A673 (cell line): ENCODE data around the gene SLC26A1. TPM values are rescaled to one million over a fixed set of nuclear protein-coding genes. Genes with fewer than 3 reads are reported as not detected.
A peak's percentile ranks its signal among the peaks of the same experiment; 100 is the strongest.

Experiments used
- BruUV-seq: library from RNA; stranded (reverse); fragments of 400-500 nt; replicated peaks from 2 replicates; lab custom pipeline; 2021; lab: Mats Ljungman, UMichigan
- CTCF ChIA-PET: fragments of 300-600 bp; sonication (Branson Sonifier 250); formaldehyde crosslinking; loops from one replicate; lab custom pipeline; 2022; ENCODE audit warnings: antibody characterized with exemption; lab: Charles Lee
- POLR2A ChIA-PET: fragments of 300-600 bp; sonication (Branson Sonifier 250); formaldehyde crosslinking; loops from one replicate; lab custom pipeline; 2022; ENCODE audit warnings: antibody characterized with exemption; ENCODE audit not compliant: low non-redundant PET; lab: Charles Lee
- DNase-seq: peaks from one replicate; pipeline ENCODE4 v3.0.0-alpha.2; 2015; ENCODE audit warnings: low spot score
- H3K27ac ChIP-seq: fragments of 200-600 bp; sonication (generic); 2 replicates; pipeline ENCODE4 v1.5.1; 2016; ENCODE audit warnings: mixed run types, low read depth, mild to moderate bottlenecking, mixed read lengths, antibody characterized with exemption, low read length; ENCODE audit not compliant: poor library complexity, severe bottlenecking
- H3K27me3 ChIP-seq: fragments of 200-600 bp; sonication (generic); replicated peaks from 2 replicates; pipeline ENCODE4 v1.6.1; 2017; ENCODE audit warnings: mixed run types, low read depth, mild to moderate bottlenecking, mixed read lengths, antibody characterized with exemption, low read length; ENCODE audit not compliant: insufficient read depth, poor library complexity
- H3K36me3 ChIP-seq: fragments of 200-600 bp; sonication (generic); 2 replicates; pipeline ENCODE4 v1.6.1; 2016; ENCODE audit warnings: mixed run types, mild to moderate bottlenecking, mixed read lengths, antibody characterized with exemption, low read length; ENCODE audit not compliant: insufficient read depth, poor library complexity, severe bottlenecking
- H3K4me1 ChIP-seq: fragments of 200-600 bp; sonication (generic); 2 replicates; pipeline ENCODE4 v1.6.1; 2017; ENCODE audit warnings: mixed run types, mild to moderate bottlenecking, mixed read lengths, antibody characterized with exemption, low read length; ENCODE audit not compliant: insufficient read depth, poor library complexity, severe bottlenecking
- H3K4me3 ChIP-seq: fragments of 200-600 bp; sonication (generic); 2 replicates; pipeline ENCODE4 v1.5.1; 2016; ENCODE audit warnings: low read depth, mixed run types, mild to moderate bottlenecking, mixed read lengths, low read length; ENCODE audit not compliant: poor library complexity, severe bottlenecking
- H3K9me3 ChIP-seq: fragments of 200-600 bp; sonication (generic); 2 replicates; pipeline ENCODE4 v1.6.1; 2016; ENCODE audit warnings: mixed run types, low read depth, mild to moderate bottlenecking, mixed read lengths, antibody characterized with exemption, low read length; ENCODE audit not compliant: poor library complexity, severe bottlenecking
- EZH2 ChIP-seq: fragments of 200-600 bp; sonication (generic); IDR thresholded peaks from 2 replicates; pipeline ENCODE4 v1.6.1; 2017; ENCODE audit warnings: borderline replicate concordance, low read depth, mild to moderate bottlenecking, mixed read lengths, antibody characterized with exemption, low read length; ENCODE audit not compliant: poor library complexity, severe bottlenecking
- intact Hi-C: fragments of 100-400 bp; cut with micrococcal nuclease; formaldehyde crosslinking; loops from one replicate; pipeline ENCODE4 v1.10.0; 2022; ENCODE audit not compliant: unreplicated experiment
- total RNA-seq: library from RNA; stranded (reverse); gene quantifications from 2 replicates; pipeline ENCODE4 v1.2.3, GENCODE V29; 2021
- TF ChIP-seq, protein P1 (sequence below): fragments of 300-800, 200-600 bp; sonication (generic); conservative IDR thresholded peaks from 2 replicates; pipeline ENCODE4 v1.5.1; 2017; ENCODE audit warnings: low read depth, mild to moderate bottlenecking, antibody characterized with exemption, low read length, moderate library complexity, mixed read lengths

The SLC26A1 gene
- total RNA-seq, 1 experiment from 2014 or later = 0.30 TPM

DNA sequence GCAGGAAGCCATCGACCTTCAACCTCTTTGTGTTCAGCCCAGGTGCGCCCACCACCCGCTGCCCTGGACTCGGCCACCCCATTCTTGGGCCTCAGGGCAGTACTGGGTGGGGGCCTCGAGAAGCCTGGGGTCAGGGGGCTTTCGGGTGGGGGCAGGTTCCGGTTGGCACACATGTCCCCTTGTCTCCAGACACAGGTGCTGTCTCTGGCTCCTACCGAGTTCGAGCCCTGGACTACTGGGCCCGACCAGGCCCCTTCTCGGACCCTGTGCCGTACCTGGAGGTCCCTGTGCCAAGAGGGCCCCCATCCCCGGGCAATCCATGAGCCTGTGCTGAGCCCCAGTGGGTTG, 10.8 kb upstream of the SLC26A1 start:
- peaks cover 92% of the 10 kb centered on the region for H3K27me3 ChIP-seq
- no peaks in the 10 kb centered on the region for H3K36me3 ChIP-seq
- ChIA-PET CTCF (no interaction called here), POLR2A (no interaction called here)
- no peak overlapping the region for H3K4me3 ChIP-seq
- no TSS peak for BruUV-seq
- DNase-seq = no peak
- intact Hi-C loops = no loop called here
- no peak for TF ChIP-seq EZH2
- TF ChIP-seq, protein P1, sequence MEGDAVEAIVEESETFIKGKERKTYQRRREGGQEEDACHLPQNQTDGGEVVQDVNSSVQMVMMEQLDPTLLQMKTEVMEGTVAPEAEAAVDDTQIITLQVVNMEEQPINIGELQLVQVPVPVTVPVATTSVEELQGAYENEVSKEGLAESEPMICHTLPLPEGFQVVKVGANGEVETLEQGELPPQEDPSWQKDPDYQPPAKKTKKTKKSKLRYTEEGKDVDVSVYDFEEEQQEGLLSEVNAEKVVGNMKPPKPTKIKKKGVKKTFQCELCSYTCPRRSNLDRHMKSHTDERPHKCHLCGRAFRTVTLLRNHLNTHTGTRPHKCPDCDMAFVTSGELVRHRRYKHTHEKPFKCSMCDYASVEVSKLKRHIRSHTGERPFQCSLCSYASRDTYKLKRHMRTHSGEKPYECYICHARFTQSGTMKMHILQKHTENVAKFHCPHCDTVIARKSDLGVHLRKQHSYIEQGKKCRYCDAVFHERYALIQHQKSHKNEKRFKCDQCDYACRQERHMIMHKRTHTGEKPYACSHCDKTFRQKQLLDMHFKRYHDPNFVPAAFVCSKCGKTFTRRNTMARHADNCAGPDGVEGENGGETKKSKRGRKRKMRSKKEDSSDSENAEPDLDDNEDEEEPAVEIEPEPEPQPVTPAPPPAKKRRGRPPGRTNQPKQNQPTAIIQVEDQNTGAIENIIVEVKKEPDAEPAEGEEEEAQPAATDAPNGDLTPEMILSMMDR = no peak
- peaks cover 8% of the 10 kb centered on the region for H3K4me1 ChIP-seq
- H3K9me3 ChIP-seq = no peaks in the 10 kb centered on the region
- no peak overlapping the region for H3K27ac ChIP-seq

DNA sequence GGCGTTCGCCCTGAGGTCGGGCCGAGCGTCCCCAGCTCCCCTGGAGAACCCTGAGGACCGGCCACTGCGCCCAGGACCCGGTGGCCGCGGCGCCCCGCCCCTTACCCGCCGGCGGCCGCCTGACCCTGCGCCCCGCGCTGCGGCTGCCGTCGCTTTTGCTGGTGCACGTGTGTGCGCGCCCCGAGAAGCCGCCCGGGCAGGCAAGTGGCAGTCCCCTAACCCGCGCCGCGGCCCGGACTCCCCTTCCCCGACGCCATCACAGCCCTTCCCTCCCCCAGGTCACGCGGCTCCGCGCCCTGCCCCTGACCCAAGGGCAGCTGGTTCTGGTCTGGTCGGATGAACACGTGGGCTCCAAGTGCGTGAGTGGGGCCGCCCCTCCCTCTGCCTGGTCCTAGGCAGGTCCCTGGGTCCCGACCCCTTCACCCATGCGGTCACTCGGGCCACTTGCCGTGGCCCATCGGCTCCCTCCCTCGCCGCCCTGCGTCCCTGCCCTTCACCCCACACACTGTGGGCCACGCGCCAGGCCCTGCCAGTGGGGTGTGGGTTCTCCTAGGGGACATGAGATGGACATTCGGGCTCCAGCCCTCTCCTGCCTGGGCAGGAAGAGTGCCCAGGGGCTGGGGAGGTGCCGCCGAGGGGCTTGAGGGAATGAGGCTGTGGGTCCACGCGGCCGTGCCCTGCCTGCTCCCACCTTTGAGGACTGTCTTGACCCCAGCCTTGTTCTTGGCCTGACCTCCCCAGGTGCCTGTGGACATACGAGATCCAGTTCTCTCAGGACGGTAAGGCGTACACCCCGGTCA, 10.3 kb upstream of the SLC26A1 start:
- CTCF ChIA-PET = no interaction called here

DNA sequence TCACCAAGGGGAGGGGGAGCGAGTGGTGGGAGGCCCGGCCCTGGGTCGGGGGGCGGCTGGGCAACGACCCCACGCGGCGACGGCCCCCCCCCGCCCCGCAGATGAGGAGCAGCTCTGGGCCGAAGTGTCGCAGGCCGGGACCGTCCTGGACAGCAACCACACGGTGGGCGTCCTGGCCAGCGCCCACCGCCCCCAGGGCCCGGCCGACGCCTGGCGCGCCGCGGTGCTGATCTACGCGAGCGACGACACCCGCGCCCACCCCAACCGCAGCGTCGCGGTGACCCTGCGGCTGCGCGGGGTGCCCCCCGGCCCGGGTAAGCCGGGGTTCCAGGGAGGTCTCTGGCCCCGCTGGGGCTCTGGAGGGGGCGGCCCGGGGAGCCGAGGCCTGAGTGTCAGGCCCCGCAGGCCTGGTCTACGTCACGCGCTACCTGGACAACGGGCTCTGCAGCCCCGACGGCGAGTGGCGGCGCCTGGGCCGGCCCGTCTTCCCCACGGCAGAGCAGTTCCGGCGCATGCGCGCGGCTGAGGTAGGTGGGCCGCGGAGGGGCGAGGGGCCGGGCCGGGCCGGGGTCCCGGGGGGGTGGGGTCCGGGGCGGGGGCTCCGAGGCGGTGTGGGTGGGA, 9.5 kb upstream of the SLC26A1 start:
- intact Hi-C loops = no loop called here
- H3K4me1 ChIP-seq = peaks cover 9% of the 10 kb centered on the region
- no peak overlapping the region for H3K27ac ChIP-seq
- no peak overlapping the region for H3K4me3 ChIP-seq
- no peaks in the 10 kb centered on the region for H3K9me3 ChIP-seq
- no peaks in the 10 kb centered on the region for H3K36me3 ChIP-seq
- BruUV-seq = no TSS peak
- CTCF ChIA-PET = no interaction called here
- no peak for DNase-seq
- peaks cover 91% of the 10 kb centered on the region for H3K27me3 ChIP-seq
- POLR2A ChIA-PET = no interaction called here
- TF ChIP-seq EZH2 = peak; percentile 92
- TF ChIP-seq, protein P1 = no peak

More for the DNA sequence above, 10.3 kb upstream of the SLC26A1 start:
- TF ChIP-seq EZH2 = peak; percentile 47
- TF ChIP-seq, protein P1 = no peak
- intact Hi-C loops = no loop called here
- no peak overlapping the region for H3K4me3 ChIP-seq
- peaks cover 91% of the 10 kb centered on the region for H3K27me3 ChIP-seq
- BruUV-seq = no TSS peak
- no peaks in the 10 kb centered on the region for H3K9me3 ChIP-seq
- peaks cover 8% of the 10 kb centered on the region for H3K4me1 ChIP-seq
- no peaks in the 10 kb centered on the region for H3K36me3 ChIP-seq
- POLR2A ChIA-PET = no interaction called here
- H3K27ac ChIP-seq = no peak overlapping the region
- no peak for DNase-seq
